GM12872 (cell line): Measurements from ENCODE around the gene YPEL1.

Source experiments
- TF ChIP-seq, protein P1 (sequence below): IDR thresholded peaks from 3 replicates; pipeline ENCODE4 v1.5.1; 2011; ENCODE audit warnings: low read depth, mild to moderate bottlenecking, low read length, moderate library complexity; ENCODE audit not compliant: insufficient read depth

The YPEL1 gene

GRCh38 chr22:21702700-21703683 lies 32.6 kb downstream of the YPEL1 start:
- TF ChIP-seq, protein P1, sequence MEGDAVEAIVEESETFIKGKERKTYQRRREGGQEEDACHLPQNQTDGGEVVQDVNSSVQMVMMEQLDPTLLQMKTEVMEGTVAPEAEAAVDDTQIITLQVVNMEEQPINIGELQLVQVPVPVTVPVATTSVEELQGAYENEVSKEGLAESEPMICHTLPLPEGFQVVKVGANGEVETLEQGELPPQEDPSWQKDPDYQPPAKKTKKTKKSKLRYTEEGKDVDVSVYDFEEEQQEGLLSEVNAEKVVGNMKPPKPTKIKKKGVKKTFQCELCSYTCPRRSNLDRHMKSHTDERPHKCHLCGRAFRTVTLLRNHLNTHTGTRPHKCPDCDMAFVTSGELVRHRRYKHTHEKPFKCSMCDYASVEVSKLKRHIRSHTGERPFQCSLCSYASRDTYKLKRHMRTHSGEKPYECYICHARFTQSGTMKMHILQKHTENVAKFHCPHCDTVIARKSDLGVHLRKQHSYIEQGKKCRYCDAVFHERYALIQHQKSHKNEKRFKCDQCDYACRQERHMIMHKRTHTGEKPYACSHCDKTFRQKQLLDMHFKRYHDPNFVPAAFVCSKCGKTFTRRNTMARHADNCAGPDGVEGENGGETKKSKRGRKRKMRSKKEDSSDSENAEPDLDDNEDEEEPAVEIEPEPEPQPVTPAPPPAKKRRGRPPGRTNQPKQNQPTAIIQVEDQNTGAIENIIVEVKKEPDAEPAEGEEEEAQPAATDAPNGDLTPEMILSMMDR: no peak

DNA sequence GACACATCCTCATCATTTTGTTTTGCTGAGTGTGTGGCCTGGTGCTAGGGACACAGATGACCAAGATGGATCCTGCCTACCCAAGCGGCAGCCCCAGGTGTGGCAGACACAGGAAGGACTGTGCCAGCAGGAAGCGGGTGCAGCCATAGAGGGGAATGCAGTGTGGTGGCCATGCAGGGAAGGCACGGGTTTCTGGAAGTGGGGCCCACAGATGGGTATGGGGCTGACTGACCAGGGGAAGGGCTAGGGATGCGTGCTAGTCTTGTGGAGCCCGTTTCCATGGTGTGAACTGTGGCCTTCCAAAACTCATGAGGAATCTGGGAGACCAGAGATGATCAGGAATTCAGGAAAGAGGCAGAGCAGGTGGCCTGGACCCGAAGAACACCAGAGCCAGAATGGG lies 33.5 kb downstream of the YPEL1 start:
- TF ChIP-seq, protein P1: no peak

DNA sequence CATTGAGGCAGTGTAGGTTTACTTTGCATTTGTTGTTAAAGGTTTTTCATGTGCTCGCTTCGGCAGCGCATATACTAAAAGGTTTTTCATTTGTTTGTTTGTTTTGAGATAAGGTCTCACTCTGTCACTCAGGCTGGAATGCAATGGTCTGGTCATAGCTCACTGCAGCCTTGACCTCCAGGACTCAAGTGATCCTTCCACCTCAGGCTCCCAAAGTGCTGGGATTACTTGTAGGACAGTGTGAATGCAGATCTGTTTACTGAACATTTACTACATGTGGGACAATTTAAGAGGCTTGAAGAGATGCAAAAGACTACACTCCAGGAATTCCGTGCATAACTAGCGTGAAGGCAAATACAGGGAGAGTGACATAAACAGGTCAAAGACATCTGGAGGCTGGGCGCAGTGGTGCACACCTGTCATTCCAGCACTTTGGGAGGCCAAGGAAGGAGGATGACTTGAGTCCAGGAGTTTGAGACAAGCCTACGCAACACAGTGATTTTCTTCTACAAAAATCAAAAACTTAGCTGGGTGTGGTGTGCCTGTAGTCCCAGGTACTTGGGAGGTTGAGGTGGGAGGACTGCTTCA lies 34.1 kb downstream of the YPEL1 start:
- TF ChIP-seq, protein P1: no peak

- TF ChIP-seq, protein P1: no peak
Observed at GRCh38 chr22:21700822-21701221, 34.8 kb downstream of the YPEL1 start.

GRCh38 chr22:21699643-21700042 lies 36.0 kb downstream of the YPEL1 start:
- TF ChIP-seq, protein P1: no peak

- TF ChIP-seq, protein P1: no peak
Observed at GRCh38 chr22:21698430-21699329, 36.9 kb downstream of the YPEL1 start.

DNA sequence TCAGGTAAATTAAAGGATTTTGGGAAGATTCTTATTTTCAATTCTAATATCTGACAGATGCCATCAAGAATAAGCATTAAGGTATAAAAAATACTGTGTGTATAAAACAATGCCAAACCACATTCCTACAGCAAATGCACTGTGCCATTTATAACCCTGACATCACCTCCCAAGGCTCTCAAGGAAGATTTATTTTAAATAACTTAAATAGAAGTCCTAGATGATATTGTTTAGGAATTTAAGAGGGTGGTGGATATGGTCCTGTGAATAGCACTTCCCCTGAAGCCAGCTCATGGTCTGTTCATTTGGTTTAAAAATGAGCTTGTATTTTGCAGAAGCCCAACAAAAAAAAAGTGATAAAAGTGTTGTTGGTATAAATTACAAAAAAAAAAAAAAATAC lies 37.7 kb downstream of the YPEL1 start:
- TF ChIP-seq, protein P1: no peak
